ENCODE results near the gene PKD2L1. TPM values are rescaled to one million over a fixed set of nuclear protein-coding genes. Genes with fewer than 3 reads are reported as not detected.

Gene PKD2L1
- total RNA-seq, 1 donor from 2014 or later: 3.4 TPM

GRCh38 chr10:100341953-100342626 is 12.1 kb upstream of the PKD2L1 start:
- peaks cover 30% of the 10 kb centered on the region for H3K4me1 ChIP-seq
- intact Hi-C loops (cut with DNase I): loop anchor here (5.0 kb wide), 1 partner anchor 90 kb away; no protein-coding TSS in a partner anchor
- no peaks in the 10 kb centered on the region for H3K36me3 ChIP-seq
- no peak for DNase-seq
- TF ChIP-seq, protein P1, sequence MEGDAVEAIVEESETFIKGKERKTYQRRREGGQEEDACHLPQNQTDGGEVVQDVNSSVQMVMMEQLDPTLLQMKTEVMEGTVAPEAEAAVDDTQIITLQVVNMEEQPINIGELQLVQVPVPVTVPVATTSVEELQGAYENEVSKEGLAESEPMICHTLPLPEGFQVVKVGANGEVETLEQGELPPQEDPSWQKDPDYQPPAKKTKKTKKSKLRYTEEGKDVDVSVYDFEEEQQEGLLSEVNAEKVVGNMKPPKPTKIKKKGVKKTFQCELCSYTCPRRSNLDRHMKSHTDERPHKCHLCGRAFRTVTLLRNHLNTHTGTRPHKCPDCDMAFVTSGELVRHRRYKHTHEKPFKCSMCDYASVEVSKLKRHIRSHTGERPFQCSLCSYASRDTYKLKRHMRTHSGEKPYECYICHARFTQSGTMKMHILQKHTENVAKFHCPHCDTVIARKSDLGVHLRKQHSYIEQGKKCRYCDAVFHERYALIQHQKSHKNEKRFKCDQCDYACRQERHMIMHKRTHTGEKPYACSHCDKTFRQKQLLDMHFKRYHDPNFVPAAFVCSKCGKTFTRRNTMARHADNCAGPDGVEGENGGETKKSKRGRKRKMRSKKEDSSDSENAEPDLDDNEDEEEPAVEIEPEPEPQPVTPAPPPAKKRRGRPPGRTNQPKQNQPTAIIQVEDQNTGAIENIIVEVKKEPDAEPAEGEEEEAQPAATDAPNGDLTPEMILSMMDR (IDR thresholded peaks at IDR 0.05): peak; percentile 64
- H3K27me3 ChIP-seq (ENCODE audit: low read depth): peaks cover 2% of the 10 kb centered on the region
- peak; percentile 59 for ATAC-seq
- no peak overlapping the region for H3K4me3 ChIP-seq
- no peaks in the 10 kb centered on the region for H3K9me3 ChIP-seq
- H3K27ac ChIP-seq: no peak overlapping the region

DNA sequence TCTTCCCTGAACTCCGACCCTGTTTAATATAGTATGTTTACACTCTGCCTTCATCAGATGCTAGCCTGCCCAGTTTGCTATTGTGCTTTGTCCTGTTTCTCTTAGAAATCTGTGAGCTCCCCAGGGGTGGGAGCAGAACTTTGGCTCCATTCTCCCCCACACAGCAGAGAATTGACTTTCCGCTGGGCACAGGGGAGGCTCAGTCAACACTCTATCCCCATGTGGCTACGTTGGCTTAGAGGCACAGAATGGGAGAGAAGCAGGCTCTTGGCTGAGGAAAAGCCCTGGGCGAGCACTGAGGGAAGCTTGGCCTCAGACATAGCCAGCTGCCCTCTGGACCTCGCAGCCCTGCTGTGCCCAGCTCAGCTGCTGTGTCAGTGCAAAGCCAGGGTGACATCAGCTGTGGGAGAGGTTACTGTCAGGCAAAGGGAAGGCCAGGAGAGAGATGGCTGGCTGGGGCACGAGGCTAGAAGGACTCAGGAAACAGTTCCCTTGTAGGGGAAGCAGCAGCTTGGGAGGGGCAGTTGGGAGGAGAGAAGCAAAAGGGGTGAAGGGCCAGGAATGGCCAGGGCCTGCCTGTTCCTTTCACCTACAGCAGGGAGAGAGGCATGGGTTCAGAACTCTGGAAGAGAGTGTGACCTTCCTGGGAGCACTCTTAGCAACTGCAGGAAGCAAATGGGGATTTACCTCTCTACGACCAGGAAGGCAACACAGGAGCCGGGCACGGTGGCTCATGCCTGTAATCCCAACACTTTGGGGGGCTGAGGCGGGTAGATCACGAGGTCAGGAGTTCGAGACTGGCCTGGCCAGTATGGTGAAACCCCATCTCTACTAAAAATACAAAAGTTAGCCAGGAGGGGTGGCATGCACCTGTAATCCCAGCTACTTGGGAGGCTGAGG is 11.2 kb upstream of the PKD2L1 start:
- TF ChIP-seq, protein P1 (IDR thresholded peaks at IDR 0.05): no peak
- intact Hi-C loops (cut with DNase I): loop anchor here (5.0 kb wide), 1 partner anchor 91 kb away; no protein-coding TSS in a partner anchor

GRCh38 chr10:100339236-100339635 is 9.2 kb upstream of the PKD2L1 start:
- no peak for DNase-seq
- intact Hi-C loops (cut with DNase I): loop anchor here (5.0 kb wide), 1 partner anchor 178 kb away; the partner anchor contains the start of gene SEC31B
- TF ChIP-seq, protein P1 (IDR thresholded peaks at IDR 0.05): no peak
- Histone ChIP-seq H3K27me3 (ENCODE audit: low read depth) (no peaks in the 10 kb centered on the region), H3K4me1 (peaks cover 19% of the 10 kb centered on the region), H3K36me3 (no peaks in the 10 kb centered on the region), H3K27ac (no peak overlapping the region), H3K9me3 (no peaks in the 10 kb centered on the region), H3K4me3 (no peak overlapping the region)
- ATAC-seq: peak in 1 of 2 donors; percentile 26

More for the DNA sequence above, 11.2 kb upstream of the PKD2L1 start:
- ATAC-seq (peak; percentile 41 to 63), DNase-seq (peak; percentile 68)
- peaks cover 27% of the 10 kb centered on the region for H3K4me1 ChIP-seq
- H3K36me3 ChIP-seq: no peaks in the 10 kb centered on the region
- H3K9me3 ChIP-seq: no peaks in the 10 kb centered on the region
- H3K4me3 ChIP-seq: no peak overlapping the region
- no peaks in the 10 kb centered on the region for H3K27me3 ChIP-seq (ENCODE audit: low read depth)
- peak overlapping the region; percentile 18 for H3K27ac ChIP-seq

DNA sequence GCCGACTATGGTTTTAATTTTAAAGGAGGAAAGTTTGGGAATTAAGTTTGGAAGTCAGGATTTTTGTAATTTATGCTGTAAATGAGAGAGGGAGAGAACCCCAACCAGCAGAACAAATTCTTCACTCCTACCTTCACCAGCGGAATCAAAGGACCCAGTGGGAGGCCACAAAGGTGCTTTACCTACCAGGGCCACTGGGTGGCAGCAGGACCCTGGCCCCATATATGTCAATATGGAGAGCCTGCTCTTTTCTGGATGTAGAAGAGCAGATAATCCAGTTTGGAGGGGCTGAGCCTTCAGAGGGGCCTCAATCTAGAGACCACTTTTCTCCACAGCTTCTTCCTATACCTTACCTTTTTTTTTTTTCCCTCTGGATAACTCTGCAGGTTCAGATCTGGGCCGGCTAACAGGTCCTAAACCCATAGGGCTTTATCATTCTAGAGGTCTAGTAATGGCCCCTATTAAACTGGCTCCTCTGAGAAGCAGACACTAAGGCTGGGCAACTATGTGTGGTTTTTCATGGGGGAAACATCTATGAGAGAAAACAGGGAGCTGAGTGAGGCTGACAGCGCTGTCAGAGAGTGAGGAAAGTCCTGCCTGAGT is 8.5 kb upstream of the PKD2L1 start:
- peak; percentile 81 to 82 for ATAC-seq
- H3K4me3 ChIP-seq: no peak overlapping the region
- TF ChIP-seq, protein P1 (IDR thresholded peaks at IDR 0.05): peak; percentile 92
- H3K27ac ChIP-seq: no peak overlapping the region
- intact Hi-C loops (cut with DNase I): loop anchor here (5.0 kb wide), 1 partner anchor 179 kb away; the partner anchor contains the start of gene SEC31B
- H3K36me3 ChIP-seq: no peaks in the 10 kb centered on the region
- no peaks in the 10 kb centered on the region for H3K27me3 ChIP-seq (ENCODE audit: low read depth)
- peaks cover 19% of the 10 kb centered on the region for H3K4me1 ChIP-seq
- DNase-seq: peak; percentile 79
- H3K9me3 ChIP-seq: no peaks in the 10 kb centered on the region

DNA sequence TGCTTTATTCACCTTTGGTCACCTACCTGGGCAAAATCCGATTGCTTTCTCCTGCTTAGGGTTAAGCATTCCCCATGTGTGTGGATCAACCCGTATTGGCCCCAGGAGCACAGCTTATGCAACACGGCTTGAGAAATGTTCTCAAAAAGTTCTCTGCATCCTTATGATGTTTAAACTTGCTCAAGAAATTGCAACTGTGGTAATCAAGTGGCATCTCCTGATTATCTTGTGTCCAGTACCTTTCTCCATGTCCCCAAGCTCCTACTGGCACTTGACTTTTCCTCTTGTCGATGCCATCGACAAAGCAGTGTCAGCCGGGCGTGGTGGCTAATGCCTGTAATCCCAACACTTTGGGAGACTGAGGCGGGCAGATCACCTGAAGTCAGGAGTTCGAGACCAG is 4.7 kb upstream of the PKD2L1 start:
- DNase-seq (peak; percentile 50), ATAC-seq (peak; percentile 74 to 77)
- intact Hi-C loops (cut with DNase I): loop anchor here (5.0 kb wide), 1 partner anchor 183 kb away; the partner anchor contains the start of gene SEC31B
- no peak overlapping the region for H3K4me3 ChIP-seq
- H3K27ac ChIP-seq: no peak overlapping the region
- H3K36me3 ChIP-seq: no peaks in the 10 kb centered on the region
- TF ChIP-seq, protein P1 (IDR thresholded peaks at IDR 0.05): no peak
- H3K9me3 ChIP-seq: no peaks in the 10 kb centered on the region
- peaks cover 13% of the 10 kb centered on the region for H3K4me1 ChIP-seq
- no peaks in the 10 kb centered on the region for H3K27me3 ChIP-seq (ENCODE audit: low read depth)
